GM12891 (cell line): ENCODE measurements around the gene MS4A15.
"Not testable (repeated sequence)": the region's sequence is repeated elsewhere in the genome, so short reads cannot be mapped to it uniquely, and the experiment has no call there.

Experiments used
- DNase-seq: peaks from one replicate; pipeline ENCODE4 v3.0.0; 2011; ENCODE audit warnings: low spot score; ENCODE audit not compliant: insufficient read length
- FAIRE-seq: peaks from 2 replicates; lab custom pipeline; 2011; peaks lifted over from hg19 to GRCh38; lab: Jason Lieb, UNC
- PAX5 ChIP-seq: IDR thresholded peaks from 2 replicates; pipeline ENCODE4 v1.6.1; 2011; ENCODE audit warnings: low read length, moderate library complexity, mild to moderate bottlenecking; ENCODE audit not compliant: insufficient read depth, severe bottlenecking
- POLR2A ChIP-seq: IDR thresholded peaks from 2 replicates; pipeline ENCODE4 v1.6.1; 2011; ENCODE audit warnings: low read depth, low read length, control low read depth
- POLR2AphosphoS5 ChIP-seq: IDR thresholded peaks from 2 replicates; pipeline ENCODE4 v1.6.1; 2011; ENCODE audit warnings: low read depth, low read length, control low read depth
- POU2F2 ChIP-seq: IDR thresholded peaks from 2 replicates; pipeline ENCODE4 v1.6.1; 2011; ENCODE audit warnings: low read depth, mild to moderate bottlenecking, control low read depth, low read length, moderate library complexity
- SPI1 ChIP-seq: IDR thresholded peaks from 2 replicates; pipeline ENCODE4 v1.6.1; 2011; ENCODE audit warnings: low read depth, low read length, control low read depth
- TAF1 ChIP-seq: IDR thresholded peaks from 2 replicates; pipeline ENCODE4 v1.6.1; 2011; ENCODE audit warnings: low read depth, low read length, control low read depth

Gene MS4A15

DNA sequence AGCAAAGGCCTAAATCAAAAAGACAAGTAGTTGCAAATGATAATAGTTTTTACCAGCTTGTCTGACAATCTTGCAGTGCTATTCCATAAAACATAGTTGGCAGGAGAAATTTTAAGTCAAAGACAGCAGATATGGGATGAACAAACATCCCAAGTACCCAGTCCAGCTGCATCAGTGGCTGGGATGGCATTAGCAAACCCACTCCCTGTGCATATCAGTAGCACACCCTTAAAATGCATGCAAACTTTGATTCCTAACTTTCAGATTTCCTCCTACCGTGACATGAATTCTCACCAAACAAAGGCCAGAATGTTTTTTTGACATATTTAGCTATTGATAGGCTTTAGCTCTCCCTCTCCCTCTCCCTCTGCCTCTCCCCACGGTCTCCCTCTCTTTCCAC lies 57.4 kb downstream of the MS4A15 start:
- no peak for DNase-seq
- no peak for TF ChIP-seq POLR2A
- FAIRE-seq: no peak

GRCh38 chr11:60816590-60817157 lies 60.0 kb downstream of the MS4A15 start:
- TF ChIP-seq TAF1 (no peak), PAX5 (no peak), POLR2AphosphoS5 (no peak)
- DNase-seq (no peak), FAIRE-seq (no peak)

DNA sequence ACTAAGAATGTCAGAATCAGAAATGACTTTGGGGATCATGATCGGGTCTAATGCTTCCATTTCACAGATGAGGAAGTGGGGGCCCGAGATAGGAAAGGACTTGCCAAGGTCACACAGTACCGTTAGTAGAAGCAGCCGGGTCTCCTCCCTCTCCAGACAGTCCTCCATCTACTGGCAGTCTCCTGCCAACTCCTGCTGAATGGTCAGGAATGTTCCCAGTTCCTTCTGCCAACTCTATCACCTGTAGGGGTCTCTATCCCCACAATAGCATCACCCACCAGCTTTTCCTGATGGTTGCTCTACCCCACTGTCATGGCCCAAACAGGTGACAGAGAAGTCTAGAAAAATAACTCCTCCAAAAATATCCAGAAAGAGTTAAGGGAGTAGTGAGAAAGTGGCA lies 61.4 kb downstream of the MS4A15 start:
- TF ChIP-seq SPI1 (no peak), TAF1 (no peak)
- DNase-seq (no peak), FAIRE-seq (no peak)

GRCh38 chr11:60821827-60822599 lies 65.3 kb downstream of the MS4A15 start:
- TF ChIP-seq POU2F2 (no peak), PAX5 (no peak), TAF1 (no peak), POLR2AphosphoS5 (no peak), SPI1 (no peak), POLR2A (no peak)
- no peak for FAIRE-seq

GRCh38 chr11:60823745-60824306 lies 67.2 kb downstream of the MS4A15 start:
- FAIRE-seq: not testable (repeated sequence)

More at GRCh38 chr11:60821827-60822599, 65.3 kb downstream of the MS4A15 start:
- no peak for DNase-seq

DNA sequence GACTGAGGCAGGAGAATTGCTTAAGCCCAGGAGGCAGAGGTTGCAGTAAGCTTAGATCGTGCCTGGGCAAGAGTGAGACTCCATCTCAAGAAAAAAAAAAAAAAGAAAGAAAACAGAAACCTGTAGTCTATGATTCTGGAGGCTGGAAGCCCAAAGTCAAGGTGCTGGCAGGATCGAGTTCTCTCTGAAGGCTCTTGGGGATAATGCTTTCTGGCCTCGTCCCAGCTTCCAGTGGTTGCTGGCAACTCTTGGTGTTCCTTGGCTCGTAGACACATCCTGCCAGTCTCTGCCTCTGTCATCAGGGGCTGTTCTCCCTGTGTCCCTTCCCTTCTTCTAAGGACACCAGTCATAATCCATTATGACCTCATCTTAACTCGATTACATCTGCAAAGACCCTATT lies 68.5 kb downstream of the MS4A15 start:
- TF ChIP-seq PAX5: no peak
- TF ChIP-seq TAF1: no peak
- no peak for TF ChIP-seq POLR2A
- no peak for TF ChIP-seq SPI1
- no peak for TF ChIP-seq POU2F2
- no peak for TF ChIP-seq POLR2AphosphoS5
- FAIRE-seq (no peak), DNase-seq (no peak)

More at GRCh38 chr11:60823745-60824306, 67.2 kb downstream of the MS4A15 start:
- DNase-seq: not testable (repeated sequence)

DNA sequence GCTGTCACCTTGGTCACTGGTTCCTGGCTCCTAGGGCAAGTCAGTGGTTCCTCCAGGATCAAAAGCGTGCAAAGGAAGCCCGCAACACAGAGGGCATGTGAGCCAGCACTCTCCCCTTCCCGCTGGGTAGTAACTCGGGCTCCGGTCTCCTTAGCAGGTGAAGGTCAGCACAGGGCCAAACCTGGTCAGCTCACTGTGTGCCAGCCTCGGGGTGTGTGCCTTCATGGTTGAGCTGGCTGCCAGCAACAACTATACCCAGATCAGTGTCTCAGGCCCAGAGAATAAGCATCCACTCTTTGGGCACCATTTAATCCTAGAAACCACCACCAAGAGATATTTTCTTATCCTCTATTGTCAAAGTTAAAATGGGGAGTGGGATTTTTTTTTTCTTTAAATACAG lies 69.1 kb downstream of the MS4A15 start:
- TF ChIP-seq POLR2A (no peak), PAX5 (no peak), SPI1 (no peak), POLR2AphosphoS5 (no peak), TAF1 (no peak), POU2F2 (no peak)
- no peak for FAIRE-seq
- no peak for DNase-seq
